Tibial nerve (tissue), 4 donors: Measurements from ENCODE around the gene GLRA2.

Experiments used
- EP300 ChIP-seq, 2 donors: sonication (generic); formaldehyde crosslinking; IDR thresholded peaks; one replicate each; pipeline ENCODE4 v1.6.1; 2017; ENCODE audit warnings: antibody characterized with exemption in 2 of 2, mild to moderate bottlenecking in 1 of 2
- TF ChIP-seq, protein P1 (sequence below), 5 experiments: fragments of 200-600 bp in 3 of 5; fragments of 450-650 bp in 2 of 5; sonication (generic) in 3 of 5; IDR thresholded peaks; one replicate each; pipeline ENCODE4 v1.5.1; 2016 to 2019; ENCODE audit warnings: antibody characterized with exemption in 5 of 5, mild to moderate bottlenecking in 3 of 5, moderate library complexity in 2 of 5

DNA sequence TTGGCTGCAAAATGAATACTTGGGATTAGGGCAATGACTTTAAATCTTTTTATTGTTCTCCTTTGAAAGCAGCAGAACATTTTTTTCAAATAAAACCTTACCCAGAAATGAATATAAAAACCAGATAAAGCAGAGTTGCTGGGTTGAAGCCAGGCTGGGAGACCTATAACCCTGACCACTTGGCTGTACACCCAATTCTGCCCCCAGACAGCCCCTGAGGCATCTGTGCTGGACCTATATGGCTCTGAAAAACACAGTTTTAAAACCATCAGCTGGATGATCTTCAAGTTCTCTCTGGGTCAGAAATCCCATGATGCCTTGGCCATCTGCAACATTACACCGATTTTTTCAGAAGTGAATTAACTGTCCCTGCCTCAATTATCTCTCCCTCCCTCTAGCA is 23.7 kb upstream of the GLRA2 start:
- TF ChIP-seq EP300 (IDR thresholded peaks at IDR 0.05): no peak
- TF ChIP-seq, protein P1, sequence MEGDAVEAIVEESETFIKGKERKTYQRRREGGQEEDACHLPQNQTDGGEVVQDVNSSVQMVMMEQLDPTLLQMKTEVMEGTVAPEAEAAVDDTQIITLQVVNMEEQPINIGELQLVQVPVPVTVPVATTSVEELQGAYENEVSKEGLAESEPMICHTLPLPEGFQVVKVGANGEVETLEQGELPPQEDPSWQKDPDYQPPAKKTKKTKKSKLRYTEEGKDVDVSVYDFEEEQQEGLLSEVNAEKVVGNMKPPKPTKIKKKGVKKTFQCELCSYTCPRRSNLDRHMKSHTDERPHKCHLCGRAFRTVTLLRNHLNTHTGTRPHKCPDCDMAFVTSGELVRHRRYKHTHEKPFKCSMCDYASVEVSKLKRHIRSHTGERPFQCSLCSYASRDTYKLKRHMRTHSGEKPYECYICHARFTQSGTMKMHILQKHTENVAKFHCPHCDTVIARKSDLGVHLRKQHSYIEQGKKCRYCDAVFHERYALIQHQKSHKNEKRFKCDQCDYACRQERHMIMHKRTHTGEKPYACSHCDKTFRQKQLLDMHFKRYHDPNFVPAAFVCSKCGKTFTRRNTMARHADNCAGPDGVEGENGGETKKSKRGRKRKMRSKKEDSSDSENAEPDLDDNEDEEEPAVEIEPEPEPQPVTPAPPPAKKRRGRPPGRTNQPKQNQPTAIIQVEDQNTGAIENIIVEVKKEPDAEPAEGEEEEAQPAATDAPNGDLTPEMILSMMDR (IDR thresholded peaks at IDR 0.05): no peak
